Endothelial cell of umbilical vein (primary cell): ENCODE results near the gene ARMC3.

Experiments used
- CTCF ChIP-seq, 2 donors: IDR thresholded peaks; 1 replicate in 1 of 2; 2 replicates in 1 of 2; pipeline ENCODE4 v1.5.1; 2011; ENCODE audit warnings: low read length in 2 of 2, mild to moderate bottlenecking in 2 of 2, moderate library complexity in 2 of 2, control low read depth in 1 of 2, inconsistent platforms in 1 of 2, low read depth in 1 of 2; ENCODE audit not compliant: insufficient read depth in 1 of 2; ENCODE audit errors: extremely low read depth in 1 of 2
- EZH2 ChIP-seq: IDR thresholded peaks from 2 replicates; pipeline ENCODE4 v1.6.1; 2012; ENCODE audit warnings: borderline replicate concordance, low read depth, mild to moderate bottlenecking, moderate library complexity, low read length, inconsistent platforms; ENCODE audit not compliant: severe bottlenecking
- FOS ChIP-seq: IDR thresholded peaks from 2 replicates; pipeline ENCODE4 v1.6.1; 2011; ENCODE audit warnings: mild to moderate bottlenecking, low read length, moderate library complexity, borderline replicate concordance; ENCODE audit not compliant: insufficient read depth
- JUN ChIP-seq: IDR thresholded peaks from 2 replicates; pipeline ENCODE4 v1.6.1; 2011; ENCODE audit warnings: borderline replicate concordance, low read depth; ENCODE audit not compliant: insufficient read length, insufficient read depth
- MAX ChIP-seq: IDR thresholded peaks from 2 replicates; pipeline ENCODE4 v1.6.1; 2011; ENCODE audit not compliant: insufficient read depth, insufficient read length
- MYC ChIP-seq: IDR thresholded peaks from one replicate; pipeline ENCODE4 v1.6.1; 2011; ENCODE audit warnings: mild to moderate bottlenecking, low read depth, low read length
- POLR2A ChIP-seq: IDR thresholded peaks from 2 replicates; pipeline ENCODE4 v1.6.1; 2012; ENCODE audit warnings: low read depth, mild to moderate bottlenecking, control low read depth, low read length
- POLR2AphosphoS5 ChIP-seq: IDR thresholded peaks from 2 replicates; pipeline ENCODE4 v1.6.1; 2012; ENCODE audit warnings: low read depth, mild to moderate bottlenecking, control low read depth, low read length, moderate library complexity; ENCODE audit not compliant: insufficient read depth

- TF ChIP-seq FOS = no peak
- TF ChIP-seq CTCF (IDR thresholded peaks at IDR 0.05; ENCODE audit: extremely low read depth in 1 of 2, insufficient read depth in 1 of 2, low read depth in 1 of 2, low read length in 2 of 2) = no peak
- TF ChIP-seq POLR2A = no peak
- TF ChIP-seq POLR2AphosphoS5 = no peak
- no peak for TF ChIP-seq EZH2
- TF ChIP-seq MAX = no peak
- TF ChIP-seq JUN = no peak
- TF ChIP-seq MYC = no peak
Observed at GRCh38 chr10:22906767-22907166, 21.1 kb upstream of the ARMC3 start.
